Cerebellar nuclear complex (tissue), 1 donor: ENCODE data around the gene TMEM134.

ENCODE experiments used
- DNase-seq, 2 experiments: peaks; one replicate each; lab custom pipeline; 2025; lab: John Stamatoyannopoulos, UW

The TMEM134 gene

DNA sequence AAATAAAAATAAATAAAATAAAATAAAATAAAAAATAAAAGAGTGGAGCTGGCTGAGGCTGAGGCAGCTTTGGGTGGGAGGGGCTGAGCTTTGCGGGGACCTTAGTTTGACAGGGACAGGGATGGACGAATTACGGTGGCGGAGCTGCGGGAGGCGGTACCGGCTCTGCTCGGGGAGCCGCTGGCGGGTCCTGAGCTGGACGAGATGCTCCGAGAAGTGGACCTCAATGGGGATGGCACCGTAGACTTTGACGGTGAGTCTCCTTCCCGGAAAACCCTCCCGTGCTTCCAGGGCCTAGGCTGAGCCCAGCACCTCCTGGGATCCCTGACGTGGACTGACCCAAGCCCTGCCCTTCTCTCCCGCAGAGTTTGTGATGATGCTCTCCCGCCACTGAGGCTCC, 10.8 kb downstream of the TMEM134 start:
- no peak for DNase-seq

- no peak for DNase-seq
These were observed 11.6 kb downstream of the TMEM134 start for GRCh38 chr11:67457453-67457852.

DNA sequence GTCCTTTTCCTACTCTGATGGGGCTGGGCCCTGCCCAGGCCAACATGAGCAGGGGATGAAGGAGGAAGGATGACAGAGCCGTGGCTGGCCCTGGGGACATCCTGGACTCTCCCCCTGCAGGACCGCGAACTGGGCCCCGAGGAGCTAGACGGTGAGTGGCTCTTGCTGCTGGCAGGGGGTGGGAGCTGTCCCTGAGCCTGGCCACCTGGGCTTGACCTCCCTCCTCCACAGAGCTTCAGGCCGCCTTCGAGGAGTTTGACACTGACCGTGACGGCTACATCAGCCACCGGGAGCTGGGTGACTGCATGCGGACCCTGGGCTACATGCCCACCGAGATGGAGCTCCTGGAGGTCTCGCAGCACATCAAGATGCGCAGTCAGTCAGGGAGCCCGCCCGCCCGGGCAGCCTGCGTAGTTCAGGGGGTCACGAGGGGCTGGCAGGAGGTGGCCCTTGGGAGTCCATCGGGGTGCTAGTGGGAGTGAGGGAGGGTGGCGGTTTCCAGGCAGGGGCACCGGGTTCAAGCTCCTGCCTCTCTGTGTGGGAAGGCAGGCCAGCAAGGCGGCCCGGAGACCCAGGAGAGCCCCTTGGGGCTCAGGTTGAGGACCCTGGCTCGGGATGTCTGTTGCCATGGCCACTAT, 12.9 kb downstream of the TMEM134 start:
- DNase-seq, result no peak

DNA sequence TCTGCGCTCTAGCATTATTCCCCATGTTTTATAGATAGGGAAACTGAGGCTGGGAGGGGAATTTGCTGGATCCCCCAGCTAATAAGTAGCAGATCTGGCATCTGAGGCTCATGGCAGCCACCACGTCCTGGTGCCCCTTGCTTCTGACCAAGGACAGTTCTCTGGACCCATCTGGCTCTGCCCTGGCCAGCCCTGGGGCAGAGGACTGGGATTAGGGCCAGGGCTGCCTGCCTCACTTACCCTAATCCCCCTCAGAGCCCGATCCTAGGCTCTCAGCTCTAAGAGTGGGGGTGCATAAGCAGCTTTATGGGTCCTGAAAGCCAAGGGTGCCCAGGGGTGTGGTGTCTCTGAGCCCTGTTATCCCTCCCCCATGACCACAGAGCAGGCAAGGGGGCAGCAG, 14.0 kb downstream of the TMEM134 start, which contains the start of gene CABP4:
Gene CABP4 (plus strand): TSS at position 301 of the 400 bp plus-strand sequence. CDS start 70 bp downstream, at position 371.
- no peak for DNase-seq

- no peak for DNase-seq
These were observed 15.0 kb downstream of the TMEM134 start for GRCh38 chr11:67453816-67454732.

DNA sequence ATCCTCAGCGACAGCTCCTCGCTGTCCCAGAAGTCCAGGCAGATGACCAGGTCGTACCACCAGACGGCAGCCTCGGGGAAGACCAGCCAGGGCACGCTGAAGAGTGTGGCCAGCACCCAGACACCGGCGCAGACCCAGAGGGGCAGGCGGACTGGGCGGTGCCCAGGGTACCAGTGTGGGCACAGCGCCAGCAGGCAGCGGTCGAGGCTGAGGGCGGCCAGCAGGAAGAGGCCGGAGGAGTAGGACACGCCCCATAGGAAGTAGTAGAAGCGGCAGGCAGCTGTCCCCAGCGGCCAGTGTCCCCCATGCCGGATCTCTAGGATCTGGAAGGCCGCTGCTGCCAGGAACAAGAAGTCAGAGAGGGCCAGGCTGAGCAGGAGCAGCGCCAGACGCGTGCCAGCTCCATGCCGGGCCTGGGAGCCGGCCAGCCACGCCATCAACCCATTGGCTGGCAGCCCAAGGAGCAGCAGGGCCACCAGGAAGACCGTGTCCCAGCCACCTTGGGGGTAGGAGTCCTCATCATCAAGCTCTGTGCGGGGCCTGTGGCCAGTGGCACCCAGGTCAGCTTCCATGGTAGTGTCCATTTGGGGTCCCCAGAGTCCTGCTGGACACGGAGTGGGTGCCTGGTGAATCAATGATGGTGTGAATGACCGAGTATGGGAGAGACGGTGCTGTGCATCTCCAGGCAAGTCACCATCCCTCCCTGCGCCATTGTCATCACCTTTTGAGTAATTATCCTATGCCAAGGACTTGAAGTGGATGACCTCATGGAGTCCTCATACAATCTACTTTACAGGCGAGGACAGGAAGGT, 16.7 kb downstream of the TMEM134 start, which contains the start of gene GPR152:
Gene GPR152 (minus strand): TSS at position 589 of the 812 bp plus-strand sequence. CDS start 5 bp downstream, at position 584.
- DNase-seq, result no peak

- no peak for DNase-seq
These were observed 17.4 kb downstream of the TMEM134 start for GRCh38 chr11:67451658-67451976.

DNA sequence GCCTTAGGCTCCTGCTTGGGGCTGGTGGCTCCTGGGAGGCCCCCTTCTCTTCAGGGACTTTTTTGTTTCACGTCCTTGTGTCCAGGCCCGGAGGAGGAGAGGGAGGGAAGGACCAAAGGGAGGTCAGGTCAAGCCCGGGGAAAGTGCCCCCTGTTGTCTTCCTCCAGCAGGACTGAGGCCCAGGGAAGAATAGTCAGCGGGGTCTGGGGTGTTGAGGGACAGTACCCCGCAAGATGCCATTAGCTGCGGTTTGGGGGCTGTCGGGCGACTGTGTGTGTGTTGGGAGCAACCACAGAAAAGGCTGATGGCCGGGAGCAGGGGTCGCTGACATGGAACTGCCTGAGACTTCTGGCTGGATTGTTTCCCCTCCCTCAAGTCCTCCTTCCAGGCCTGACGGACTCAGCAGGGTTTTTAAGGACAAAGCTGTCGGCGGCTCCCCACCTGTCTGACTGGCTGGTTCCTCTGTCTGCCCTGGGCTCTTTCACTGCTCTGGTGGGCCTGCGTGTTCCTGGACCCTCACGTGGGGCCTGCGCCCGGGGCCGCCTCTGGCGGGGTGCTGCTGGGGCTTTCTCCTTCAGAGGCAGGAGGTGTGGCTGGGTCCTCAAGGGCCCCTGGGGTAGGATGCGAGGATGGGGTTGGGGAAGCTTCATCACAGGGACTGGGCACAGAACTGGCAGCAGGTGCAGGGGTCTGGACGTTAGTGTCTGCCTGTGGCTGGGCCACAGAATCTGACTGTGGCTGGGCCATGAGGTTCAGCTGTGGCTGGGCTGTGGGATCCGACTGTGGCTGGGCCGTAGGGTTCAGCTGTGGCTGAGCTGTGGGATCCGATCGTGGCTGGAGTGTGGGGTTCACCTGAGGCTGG, 18.0 kb downstream of the TMEM134 start:
- no peak for DNase-seq

DNA sequence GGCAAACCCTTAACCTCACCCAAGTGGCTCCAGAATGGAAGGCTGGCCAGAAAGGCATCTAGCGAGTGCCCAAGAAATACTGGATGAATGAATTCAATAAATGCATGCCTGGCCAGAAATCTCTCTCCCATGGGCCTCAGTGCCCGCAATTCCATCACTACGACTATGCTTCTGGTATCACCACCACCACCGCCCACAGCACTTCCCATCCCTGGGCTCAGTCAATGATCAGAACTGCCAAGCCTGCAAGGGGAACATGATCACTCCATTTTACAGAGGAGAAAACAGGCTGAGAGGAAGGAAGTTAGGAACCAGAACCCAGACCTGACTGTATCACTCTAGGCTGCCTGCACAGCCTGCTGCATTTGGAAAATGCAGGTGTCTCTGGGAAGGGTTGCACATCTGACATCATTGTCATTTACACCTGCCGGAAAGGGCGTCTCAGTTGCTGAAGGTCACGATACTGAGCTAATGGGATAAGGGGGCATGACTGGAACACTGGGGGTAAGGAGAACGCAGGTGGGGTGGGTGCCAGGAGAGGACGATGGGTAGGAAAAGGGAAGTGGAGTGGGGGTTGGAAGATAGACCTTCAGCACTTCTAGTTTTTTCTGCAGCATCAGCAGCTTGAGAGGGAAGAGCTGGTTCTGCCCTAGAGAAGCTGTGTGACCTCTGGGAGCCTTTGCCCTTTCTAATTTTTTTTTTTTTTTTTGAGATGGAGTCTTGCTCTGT, 19.8 kb downstream of the TMEM134 start:
- no peak for DNase-seq

DNA sequence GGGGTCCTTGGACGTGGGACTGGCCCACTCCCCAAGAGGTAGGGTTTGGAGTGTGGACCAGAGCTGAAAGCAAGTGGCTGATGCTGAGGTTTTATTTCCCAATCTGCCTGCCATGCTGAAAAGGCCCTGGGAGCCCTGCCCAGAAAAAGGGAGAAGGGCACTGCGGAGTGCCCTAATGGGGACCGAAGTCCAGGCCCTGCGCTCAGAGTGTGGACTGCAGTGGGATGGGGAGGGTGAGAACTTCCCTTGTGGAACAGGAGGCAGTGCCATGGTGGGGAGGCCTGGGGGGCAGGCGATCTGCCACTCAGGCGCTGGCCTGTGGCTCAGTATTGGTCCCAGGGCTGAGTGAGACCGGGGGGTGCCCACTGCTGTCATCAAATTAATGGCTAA, 20.8 kb downstream of the TMEM134 start:
- DNase-seq, result no peak

- no peak for DNase-seq
These were observed 23.5 kb downstream of the TMEM134 start for GRCh38 chr11:67445515-67445914.

DNA sequence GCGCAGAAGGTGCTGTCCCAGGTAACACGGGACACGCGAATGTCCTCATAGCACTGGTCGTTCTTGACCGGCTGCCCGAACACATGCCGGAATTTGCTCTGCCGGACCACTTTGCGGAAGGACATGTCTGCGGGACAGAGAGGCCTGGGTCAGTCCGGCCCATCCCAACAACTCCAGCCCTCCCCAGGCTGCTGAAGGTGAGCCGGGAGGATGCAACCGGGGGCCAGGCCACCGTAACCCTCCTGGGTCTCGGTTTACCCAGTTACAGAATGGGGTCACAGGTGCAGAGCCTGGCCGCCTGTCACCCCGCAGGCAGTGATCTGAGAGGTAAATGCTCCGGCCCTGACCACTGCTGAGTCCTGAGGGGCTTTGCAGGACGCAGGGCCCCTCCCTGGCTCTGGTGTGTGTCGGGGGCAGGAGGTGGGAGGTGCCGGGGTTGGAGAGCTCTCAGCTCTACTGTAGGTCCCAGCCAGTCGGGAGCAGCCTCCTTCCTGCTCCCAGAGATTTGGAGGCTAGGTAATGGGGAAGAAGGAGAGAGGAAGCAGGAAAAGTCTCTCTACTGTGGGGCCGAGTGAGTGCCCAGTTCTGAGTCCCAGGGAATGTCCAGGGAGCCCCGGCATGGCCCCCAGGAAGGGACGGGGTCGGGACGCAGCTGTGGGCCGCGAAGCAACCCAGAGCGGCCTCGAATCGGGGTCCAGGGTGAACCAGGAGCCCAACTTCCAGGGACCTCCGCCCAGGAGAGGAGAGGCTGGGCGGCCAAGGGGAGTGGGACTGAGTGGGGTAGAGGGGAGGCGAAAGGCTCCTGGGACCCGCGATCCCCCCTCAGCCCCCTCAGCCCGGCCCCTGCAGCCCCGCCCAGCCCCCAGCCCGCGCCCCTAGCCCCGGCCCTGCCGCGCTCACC, 26.3 kb downstream of the TMEM134 start:
- DNase-seq, result no peak

- DNase-seq, result no peak
These were observed 27.2 kb downstream of the TMEM134 start for GRCh38 chr11:67441731-67442351.

DNA sequence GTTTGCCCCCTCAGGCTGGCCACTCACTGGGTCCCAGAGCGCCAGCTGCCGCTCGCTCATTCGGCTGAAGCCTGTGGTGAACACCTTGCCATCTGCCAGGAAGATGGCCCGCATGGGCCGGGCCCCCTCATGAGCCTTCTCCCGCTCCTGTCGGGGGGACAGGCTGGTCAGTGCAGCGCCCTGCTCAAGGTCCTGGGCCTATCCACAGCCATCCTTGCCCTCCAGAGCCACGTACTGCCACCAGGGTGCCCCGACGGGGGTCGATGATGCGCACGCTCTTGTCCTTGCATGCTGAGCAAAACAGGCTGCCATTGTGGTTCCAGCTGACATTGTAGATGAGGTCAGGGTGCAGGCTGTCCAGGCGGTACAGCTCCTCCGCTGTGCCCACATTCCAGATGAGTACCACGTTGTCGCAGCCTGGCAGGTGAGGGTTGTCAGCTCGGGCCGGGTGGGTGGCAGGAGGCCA, 27.9 kb downstream of the TMEM134 start:
- no peak for DNase-seq

DNA sequence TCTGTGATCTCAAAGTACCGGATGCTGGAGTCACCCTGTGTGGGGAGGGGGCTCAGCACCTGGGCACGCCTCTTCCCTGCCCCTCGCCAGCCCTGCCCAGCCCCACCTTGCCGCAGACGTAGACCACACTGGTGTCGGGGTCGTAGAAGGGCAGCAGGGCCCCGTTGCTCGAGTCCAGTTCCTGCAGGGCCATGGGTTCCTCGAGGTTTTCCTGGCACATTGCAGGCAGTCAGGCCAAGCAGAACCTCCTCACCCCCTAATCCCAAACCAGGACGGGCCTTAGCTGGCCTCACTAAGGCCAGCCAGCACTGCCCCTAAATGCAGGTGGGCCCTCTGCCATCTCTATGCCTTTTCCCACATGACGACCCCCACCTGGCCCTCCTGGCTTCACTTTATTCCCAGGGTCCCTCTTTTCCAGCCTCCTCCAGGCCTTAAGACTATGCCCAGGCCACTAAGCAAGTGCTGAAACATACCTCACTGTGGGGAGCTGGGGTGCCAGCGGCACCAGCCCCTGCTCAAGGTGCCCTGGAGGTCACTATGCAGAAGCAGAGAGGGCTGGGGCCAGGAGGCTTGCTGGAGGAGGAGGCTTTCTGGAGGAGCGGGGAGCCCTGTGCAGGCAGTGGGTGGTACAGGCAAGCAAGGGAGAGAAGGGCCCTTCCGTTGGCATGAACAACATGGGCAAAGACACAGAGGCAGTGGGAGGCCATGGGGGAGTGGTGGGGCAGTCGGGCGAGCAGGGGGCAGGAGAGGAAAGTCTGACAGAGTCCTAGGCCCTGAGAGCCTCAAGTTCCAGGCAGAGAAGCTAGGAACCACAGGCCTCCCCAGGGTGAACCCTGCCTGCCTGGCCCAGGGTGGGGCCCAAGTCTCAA, 28.6 kb downstream of the TMEM134 start:
- no peak for DNase-seq

GRCh38 chr11:67439321-67440228, 29.5 kb downstream of the TMEM134 start:
- DNase-seq, result no peak
